Activated CD8-positive, alpha-beta memory T cell treated with anti-CD3 and anti-CD28 coated beads for 36 hours (primary cell): Measurements from ENCODE around the gene ZFYVE9. TPM values are rescaled to one million over a fixed set of nuclear protein-coding genes. Genes with fewer than 3 reads are reported as not detected.
"Not testable (repeated sequence)": the region's sequence is repeated elsewhere in the genome, so short reads cannot be mapped to it uniquely, and the experiment has no call there.

ENCODE experiments used
- CTCF ChIA-PET: fragments of 350-600 bp; sonication (Branson Sonifier 250); formaldehyde crosslinking; loops from one replicate; lab custom pipeline; 2021; ENCODE audit warnings: antibody characterized with exemption; lab: Charles Lee
- POLR2A ChIA-PET: fragments of 350-600 bp; sonication (Branson Sonifier 250); formaldehyde crosslinking; loops from one replicate; lab custom pipeline; 2021; ENCODE audit warnings: antibody characterized with exemption; lab: Charles Lee
- total RNA-seq, 2 experiments: library from RNA; stranded (reverse); gene quantifications; one replicate each; pipeline ENCODE4 v1.2.3, GENCODE V29; 2021

ZFYVE9 gene
- 1 to 10 TPM; 3.8 to 4.2 TPM for total RNA-seq

- CTCF ChIA-PET: interaction anchor here (1.8 kb wide), 1 partner anchor 155 kb away, joined by 8 read pairs; no protein-coding TSS in a partner anchor
- POLR2A ChIA-PET: interaction anchor here (0.6 kb wide), 1 partner anchor 258 kb away, joined by 6 read pairs; no protein-coding TSS in a partner anchor
Observed at GRCh38 chr1:52141513-52142219, at the start of gene ZFYVE9. TSS of gene ZFYVE9 (plus strand) at chr1:52142089. CDS start at chr1:52233207, 91,118 bp downstream.

GRCh38 chr1:52094300-52094699, 47.6 kb upstream of the ZFYVE9 start:
- CTCF ChIA-PET, POLR2A ChIA-PET: not testable (repeated sequence)

- ChIA-PET POLR2A (no interaction called here), CTCF (no interaction called here)
Observed at GRCh38 chr1:52096216-52096615, 45.7 kb upstream of the ZFYVE9 start.

GRCh38 chr1:52098139-52098871, 43.6 kb upstream of the ZFYVE9 start:
- CTCF ChIA-PET: no interaction called here
- POLR2A ChIA-PET: no interaction called here

GRCh38 chr1:52102336-52103013, 39.4 kb upstream of the ZFYVE9 start:
- ChIA-PET CTCF (no interaction called here), POLR2A (no interaction called here)

GRCh38 chr1:52111492-52111891, 30.4 kb upstream of the ZFYVE9 start:
- CTCF ChIA-PET: no interaction called here
- POLR2A ChIA-PET: no interaction called here

- ChIA-PET CTCF (interaction anchor here (0.7 kb wide), 1 partner anchor 256 kb away, joined by 3 read pairs; no protein-coding TSS in a partner anchor), POLR2A (no interaction called here)
Observed at GRCh38 chr1:52112489-52112888, 29.4 kb upstream of the ZFYVE9 start.

GRCh38 chr1:52119301-52120079, 22.4 kb upstream of the ZFYVE9 start:
- CTCF ChIA-PET: no interaction called here
- POLR2A ChIA-PET: no interaction called here

GRCh38 chr1:52122384-52122783, 19.5 kb upstream of the ZFYVE9 start:
- CTCF ChIA-PET: no interaction called here
- POLR2A ChIA-PET: no interaction called here

- ChIA-PET CTCF (no interaction called here), POLR2A (no interaction called here)
Observed at GRCh38 chr1:52123622-52124021, 18.3 kb upstream of the ZFYVE9 start.

- CTCF ChIA-PET: no interaction called here
- POLR2A ChIA-PET: no interaction called here
Observed at GRCh38 chr1:52125736-52126359, 16.0 kb upstream of the ZFYVE9 start.

- ChIA-PET CTCF (interaction anchor here (0.6 to 1.3 kb wide), 6 partner anchors 12 to 166 kb away, joined by 3 read pairs; no protein-coding TSS in a partner anchor), POLR2A (no interaction called here)
Observed at GRCh38 chr1:52127181-52128180, 14.4 kb upstream of the ZFYVE9 start.

GRCh38 chr1:52139817-52140540, 1.9 kb upstream of the ZFYVE9 start:
- ChIA-PET POLR2A (no interaction called here), CTCF (interaction anchor here (1.1 to 1.8 kb wide), 3 partner anchors 13 to 264 kb away, joined by 3 to 8 read pairs (median 3); partner anchors contain the start of genes ORC1 and PRPF38A)

GRCh38 chr1:52140633-52141512, 1.0 kb upstream of the ZFYVE9 start:
- ChIA-PET CTCF (interaction anchor here (1.1 to 1.8 kb wide), 2 partner anchors 156 to 264 kb away, joined by 3 to 8 read pairs; partner anchors contain the start of genes ORC1 and PRPF38A), POLR2A (no interaction called here)

GRCh38 chr1:52142220-52143183, 613 bp downstream of the ZFYVE9 start:
- ChIA-PET POLR2A (interaction anchor here (0.6 kb wide), 2 partner anchors 10 to 257 kb away, joined by 3 to 6 read pairs; no protein-coding TSS in a partner anchor), CTCF (no interaction called here)
